WTC11 (cell line): ENCODE measurements around the gene FRMD5. TPM values are rescaled to one million over a fixed set of nuclear protein-coding genes. Genes with fewer than 3 reads are reported as not detected.

Experiments
- ATAC-seq: fragments of 200-7000 bp; cut with Tn5 transposase; 2 replicates; pipeline ENCODE4 v1.10.0; 2021; ENCODE audit warnings: mild to moderate bottlenecking, moderate library complexity
- CTCF ChIA-PET: fragments of 300-600 bp; sonication (Branson Sonifier 250); formaldehyde crosslinking; loops from one replicate; lab custom pipeline; 2021; ENCODE audit warnings: antibody characterized with exemption; lab: Charles Lee
- POLR2A ChIA-PET: fragments of 350-600 bp; sonication (Branson Sonifier 250); formaldehyde crosslinking; loops from one replicate; lab custom pipeline; 2021; ENCODE audit warnings: antibody characterized with exemption; lab: Charles Lee
- DNase-seq: peaks from one replicate; pipeline ENCODE4 v3.0.0; 2021; ENCODE audit warnings: low spot score
- H3K27ac Mint-ChIP-seq: 2 replicates; pipeline ENCODE4 v1.8.0; 2021; ENCODE audit warnings: mixed read lengths
- H3K27me3 Mint-ChIP-seq: 2 replicates; pipeline ENCODE4 v1.8.0; 2021; ENCODE audit warnings: low read depth, mild to moderate bottlenecking, moderate library complexity, mixed read lengths
- H3K36me3 Mint-ChIP-seq: 2 replicates; pipeline ENCODE4 v1.8.0; 2021; ENCODE audit warnings: mixed read lengths
- H3K4me1 Mint-ChIP-seq: 2 replicates; pipeline ENCODE4 v1.8.0; 2022; ENCODE audit warnings: mixed read lengths
- H3K4me3 Mint-ChIP-seq: 2 replicates; pipeline ENCODE4 v1.8.0; 2021; ENCODE audit warnings: mild to moderate bottlenecking, moderate library complexity, mixed read lengths
- H3K9me3 Mint-ChIP-seq: 2 replicates; pipeline ENCODE4 v1.8.0; 2021; ENCODE audit warnings: mixed read lengths
- CTCF ChIP-seq: fragments of 200-600 bp; IDR thresholded peaks from 2 replicates; pipeline ENCODE4 v1.8.0; 2022; ENCODE audit warnings: antibody characterized with exemption
- ETV6 ChIP-seq: sonication (generic); formaldehyde crosslinking; IDR thresholded peaks from 2 replicates; pipeline ENCODE4 v1.8.1; 2022; ENCODE audit warnings: mild to moderate bottlenecking, missing genetic modification reagents
- GTF2I ChIP-seq: fragments of 250-450 bp; sonication (Bioruptor Pico); conservative IDR thresholded peaks from 2 replicates; pipeline ENCODE4 v1.4.0; 2021; ENCODE audit warnings: mild to moderate bottlenecking
- MYBL2 ChIP-seq: sonication (generic); formaldehyde crosslinking; IDR thresholded peaks from 2 replicates; pipeline ENCODE4 v1.8.1; 2023; ENCODE audit warnings: mild to moderate bottlenecking, moderate library complexity, missing genetic modification reagents
- NFATC4 ChIP-seq: fragments of 250-450 bp; sonication (Bioruptor Pico); IDR thresholded peaks from 2 replicates; pipeline ENCODE4 v1.9.0; 2021; ENCODE audit warnings: mild to moderate bottlenecking
- SMAD4 ChIP-seq: sonication (generic); formaldehyde crosslinking; IDR thresholded peaks from 2 replicates; pipeline ENCODE4 v1.8.0; 2022; ENCODE audit warnings: mild to moderate bottlenecking, missing genetic modification reagents
- SP1 ChIP-seq: sonication (generic); formaldehyde crosslinking; conservative IDR thresholded peaks from 2 replicates; pipeline ENCODE4 v1.8.1; 2022; ENCODE audit warnings: missing genetic modification reagents
- STAT6 ChIP-seq: sonication (generic); formaldehyde crosslinking; conservative IDR thresholded peaks from 2 replicates; pipeline ENCODE4 v1.8.1; 2023; ENCODE audit warnings: mild to moderate bottlenecking, low read depth, missing genetic modification reagents, moderate library complexity
- TEAD4 ChIP-seq: sonication (generic); formaldehyde crosslinking; IDR thresholded peaks from 2 replicates; pipeline ENCODE4 v1.8.0; 2022; ENCODE audit warnings: mild to moderate bottlenecking, missing genetic modification reagents
- TP53 ChIP-seq: sonication (generic); formaldehyde crosslinking; IDR thresholded peaks from 2 replicates; pipeline ENCODE4 v1.8.1; 2023; ENCODE audit warnings: mild to moderate bottlenecking, missing genetic modification reagents
- ZNF121 ChIP-seq: sonication (generic); formaldehyde crosslinking; IDR thresholded peaks from 2 replicates; pipeline ENCODE4 v1.8.0; 2023; ENCODE audit warnings: missing genetic modification reagents
- ZNF281 ChIP-seq: sonication (generic); formaldehyde crosslinking; IDR thresholded peaks from 2 replicates; pipeline ENCODE4 v1.8.0; 2023; ENCODE audit warnings: mild to moderate bottlenecking, missing genetic modification reagents
- ZNF317 ChIP-seq: sonication (generic); formaldehyde crosslinking; IDR thresholded peaks from 2 replicates; pipeline ENCODE4 v1.8.1; 2023; ENCODE audit warnings: low read depth, mild to moderate bottlenecking, moderate library complexity, missing genetic modification reagents, borderline replicate concordance
- total RNA-seq: library from RNA; stranded (reverse); gene quantifications from 3 replicates; pipeline ENCODE4 v1.2.3, GENCODE V29; 2021
- TF ChIP-seq, protein P1 (sequence below): sonication (generic); formaldehyde crosslinking; IDR thresholded peaks from 2 replicates; pipeline ENCODE4 v1.8.1; 2022; ENCODE audit warnings: low read depth, mild to moderate bottlenecking, moderate library complexity, missing genetic modification reagents, borderline replicate concordance
- TF ChIP-seq, protein P2 (sequence below): sonication (generic); formaldehyde crosslinking; IDR thresholded peaks from 2 replicates; pipeline ENCODE4 v1.8.1; 2023; ENCODE audit warnings: mild to moderate bottlenecking, missing genetic modification reagents

FRMD5 gene
- total RNA-seq, 1 experiment from 2014 or later: 14.1 TPM

DNA sequence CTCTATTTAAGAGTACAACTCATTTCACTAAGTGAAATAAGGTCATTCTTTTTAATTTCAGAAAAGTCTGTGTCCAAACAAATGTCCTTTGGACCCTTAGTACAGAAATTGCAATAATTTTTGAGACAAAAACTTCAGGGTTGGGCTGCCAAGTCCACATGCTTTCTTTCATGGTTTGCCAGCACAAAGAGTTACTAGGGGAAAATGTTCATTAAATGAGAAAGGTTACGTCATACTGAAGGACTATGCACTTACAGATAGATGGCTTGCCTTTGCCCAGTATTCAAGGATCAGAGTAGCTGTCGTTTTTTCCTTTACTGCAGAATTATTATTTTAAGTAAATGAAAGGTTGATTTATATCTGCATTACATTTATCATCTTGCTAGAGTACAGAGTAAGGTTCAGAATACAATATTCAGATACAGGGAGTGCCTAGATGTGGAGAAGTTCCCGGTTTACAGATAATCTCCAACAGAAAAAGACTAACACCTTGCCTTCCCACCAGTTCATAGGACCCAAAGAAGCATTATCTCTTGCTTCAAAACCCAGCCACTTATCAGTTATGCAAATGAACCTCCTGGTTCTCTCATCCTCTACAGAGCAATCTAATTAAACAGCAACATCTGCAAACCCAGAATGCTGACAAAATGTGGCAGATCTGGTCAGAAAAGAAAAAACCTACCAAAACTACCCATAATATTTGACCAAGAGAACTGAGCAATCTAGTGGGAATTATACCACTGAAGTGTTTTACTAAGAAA, 179.3 kb downstream of the FRMD5 start (continued):
- TF ChIP-seq TP53 (CRISPR knock-in tag): no peak
- no peak for TF ChIP-seq TEAD4 (CRISPR knock-in tag)
- TF ChIP-seq NFATC4 (CRISPR knock-in tag): no peak
- no peak for TF ChIP-seq SP1 (CRISPR knock-in tag)

GRCh38 chr15:44011238-44011854, 183.7 kb downstream of the FRMD5 start:
- Mint-ChIP-seq H3K36me3 (no peaks in the 10 kb centered on the region), H3K27ac (no peak overlapping the region), H3K4me1 (no peaks in the 10 kb centered on the region), H3K9me3 (no peaks in the 10 kb centered on the region), H3K27me3 (no peaks in the 10 kb centered on the region; the same call in 1 of the 2 replicates), H3K4me3 (no peak overlapping the region)
- ChIA-PET CTCF (no interaction called here), POLR2A (no interaction called here)
- TF ChIP-seq STAT6 (CRISPR knock-in tag): no peak
- TF ChIP-seq ZNF281 (CRISPR knock-in tag): no peak
- TF ChIP-seq TEAD4 (CRISPR knock-in tag): no peak
- no peak for TF ChIP-seq ZNF121 (CRISPR knock-in tag)
- no peak for TF ChIP-seq ZNF317 (CRISPR knock-in tag)
- TF ChIP-seq, protein P1, sequence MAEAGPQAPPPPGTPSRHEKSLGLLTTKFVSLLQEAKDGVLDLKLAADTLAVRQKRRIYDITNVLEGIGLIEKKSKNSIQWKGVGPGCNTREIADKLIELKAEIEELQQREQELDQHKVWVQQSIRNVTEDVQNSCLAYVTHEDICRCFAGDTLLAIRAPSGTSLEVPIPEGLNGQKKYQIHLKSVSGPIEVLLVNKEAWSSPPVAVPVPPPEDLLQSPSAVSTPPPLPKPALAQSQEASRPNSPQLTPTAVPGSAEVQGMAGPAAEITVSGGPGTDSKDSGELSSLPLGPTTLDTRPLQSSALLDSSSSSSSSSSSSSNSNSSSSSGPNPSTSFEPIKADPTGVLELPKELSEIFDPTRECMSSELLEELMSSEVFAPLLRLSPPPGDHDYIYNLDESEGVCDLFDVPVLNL (CRISPR knock-in tag): no peak
- TF ChIP-seq MYBL2 (CRISPR knock-in tag): no peak
- TF ChIP-seq, protein P2, sequence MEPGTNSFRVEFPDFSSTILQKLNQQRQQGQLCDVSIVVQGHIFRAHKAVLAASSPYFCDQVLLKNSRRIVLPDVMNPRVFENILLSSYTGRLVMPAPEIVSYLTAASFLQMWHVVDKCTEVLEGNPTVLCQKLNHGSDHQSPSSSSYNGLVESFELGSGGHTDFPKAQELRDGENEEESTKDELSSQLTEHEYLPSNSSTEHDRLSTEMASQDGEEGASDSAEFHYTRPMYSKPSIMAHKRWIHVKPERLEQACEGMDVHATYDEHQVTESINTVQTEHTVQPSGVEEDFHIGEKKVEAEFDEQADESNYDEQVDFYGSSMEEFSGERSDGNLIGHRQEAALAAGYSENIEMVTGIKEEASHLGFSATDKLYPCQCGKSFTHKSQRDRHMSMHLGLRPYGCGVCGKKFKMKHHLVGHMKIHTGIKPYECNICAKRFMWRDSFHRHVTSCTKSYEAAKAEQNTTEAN (CRISPR knock-in tag): no peak
- ATAC-seq (no peak), DNase-seq (no peak)

DNA sequence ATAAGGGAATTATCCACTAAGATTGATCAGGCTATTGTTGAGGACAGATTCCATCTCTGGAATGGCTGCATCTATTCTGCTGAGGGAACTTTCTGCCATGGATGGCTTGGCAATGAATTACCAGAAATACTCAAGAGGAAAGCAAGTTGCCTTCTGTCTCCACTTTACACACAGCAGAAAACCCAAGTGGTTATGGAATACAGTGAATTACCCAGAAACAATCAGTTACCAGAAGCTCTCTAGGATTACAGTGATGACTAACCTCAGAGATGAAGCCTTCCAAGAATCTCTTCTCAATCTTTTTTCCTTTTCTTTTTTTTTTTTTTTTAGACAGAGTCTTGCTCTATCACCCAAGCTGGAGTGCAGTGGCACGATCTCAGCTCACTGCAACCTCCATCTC, 185.0 kb downstream of the FRMD5 start:
- POLR2A ChIA-PET: interaction anchor here (0.6 kb wide), 1 partner anchor 418 kb away, joined by 4 read pairs; the partner anchor contains the start of gene CTDSPL2
- H3K36me3 Mint-ChIP-seq: no peaks in the 10 kb centered on the region
- no peak overlapping the region for H3K27ac Mint-ChIP-seq
- DNase-seq (no peak), ATAC-seq (no peak)
- no peak overlapping the region for H3K4me3 Mint-ChIP-seq
- H3K9me3 Mint-ChIP-seq: no peaks in the 10 kb centered on the region
- CTCF ChIA-PET: interaction anchor here (0.9 to 1.3 kb wide), 3 partner anchors 56 to 84 kb away, joined by 3 read pairs; no protein-coding TSS in a partner anchor
- H3K4me1 Mint-ChIP-seq: no peaks in the 10 kb centered on the region
- H3K27me3 Mint-ChIP-seq: no peaks in the 10 kb centered on the region; the same call in 1 of the 2 replicates
- TF ChIP-seq GTF2I (CRISPR knock-in tag) (no peak), SMAD4 (CRISPR knock-in tag) (no peak), CTCF (no peak), ETV6 (no peak)
